C4-2B (cell line): ENCODE measurements around the gene HLCS.

Source experiments
- H3K27ac ChIP-seq: fragments of 450-650 bp; 2 replicates; pipeline ENCODE4 v1.5.1; 2017
- CTCF ChIP-seq: fragments of 450-650 bp; conservative IDR thresholded peaks from 2 replicates; pipeline ENCODE4 v1.5.1; 2017; ENCODE audit warnings: mild to moderate bottlenecking
- ZFX ChIP-seq: fragments of 450-650 bp; IDR thresholded peaks from 2 replicates; pipeline ENCODE4 v1.6.1; 2017

Gene HLCS

GRCh38 chr21:36791695-36792470 is 174.6 kb downstream of the HLCS start:
- TF ChIP-seq ZFX (no peak), CTCF (no peak)
- peak overlapping the region; percentile 67 for H3K27ac ChIP-seq

DNA sequence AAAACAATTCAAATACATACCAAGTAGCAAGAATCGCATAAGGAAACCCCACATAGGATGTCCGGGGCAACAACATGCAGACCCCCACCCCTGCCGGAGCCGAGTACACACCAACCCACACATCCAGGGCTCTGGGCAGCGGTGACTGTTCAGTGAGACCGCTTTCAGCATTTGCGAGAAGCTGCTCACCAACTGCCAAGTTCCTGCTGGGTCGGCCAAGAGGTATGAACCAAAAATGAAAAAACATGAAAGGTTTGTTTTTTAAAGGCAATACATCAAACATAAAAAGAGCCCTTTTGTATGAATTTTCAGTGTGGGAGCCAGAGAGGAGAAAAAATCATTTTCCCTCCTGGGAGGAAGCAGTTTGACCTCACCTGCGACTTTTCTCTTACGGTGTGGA is 175.3 kb downstream of the HLCS start:
- H3K27ac ChIP-seq, result peak overlapping the region; percentile 67

GRCh38 chr21:36790616-36791015 is 175.9 kb downstream of the HLCS start:
- peak overlapping the region; percentile 67 for H3K27ac ChIP-seq
- no peak for TF ChIP-seq CTCF
- no peak for TF ChIP-seq ZFX

More for the DNA sequence above, 175.3 kb downstream of the HLCS start:
- no peak for TF ChIP-seq CTCF
- no peak for TF ChIP-seq ZFX

GRCh38 chr21:36788120-36788638 is 178.3 kb downstream of the HLCS start:
- peak overlapping the region; percentile 88 for H3K27ac ChIP-seq
- no peak for TF ChIP-seq ZFX
- TF ChIP-seq CTCF, result no peak

DNA sequence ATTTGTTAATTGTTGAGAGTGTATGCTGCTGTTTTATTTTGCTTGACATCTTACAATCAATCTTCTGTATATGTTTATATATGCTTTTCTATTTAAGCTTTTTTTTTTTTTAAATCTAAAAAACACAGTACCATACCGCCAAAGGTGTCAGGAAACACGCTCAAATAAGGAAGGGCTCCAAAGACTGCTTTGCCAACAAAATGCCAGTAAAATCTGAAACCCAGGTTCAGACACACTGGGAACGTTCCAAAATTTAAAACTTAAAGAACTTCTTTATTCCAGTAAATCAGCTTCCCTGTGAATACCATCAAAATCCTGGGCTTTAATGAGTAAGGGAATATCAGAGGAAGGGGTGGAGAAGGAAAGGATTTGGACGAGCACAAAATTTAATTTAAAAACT is 180.3 kb downstream of the HLCS start:
- peak overlapping the region; percentile 64 for H3K27ac ChIP-seq
- TF ChIP-seq CTCF (no peak), ZFX (no peak)

DNA sequence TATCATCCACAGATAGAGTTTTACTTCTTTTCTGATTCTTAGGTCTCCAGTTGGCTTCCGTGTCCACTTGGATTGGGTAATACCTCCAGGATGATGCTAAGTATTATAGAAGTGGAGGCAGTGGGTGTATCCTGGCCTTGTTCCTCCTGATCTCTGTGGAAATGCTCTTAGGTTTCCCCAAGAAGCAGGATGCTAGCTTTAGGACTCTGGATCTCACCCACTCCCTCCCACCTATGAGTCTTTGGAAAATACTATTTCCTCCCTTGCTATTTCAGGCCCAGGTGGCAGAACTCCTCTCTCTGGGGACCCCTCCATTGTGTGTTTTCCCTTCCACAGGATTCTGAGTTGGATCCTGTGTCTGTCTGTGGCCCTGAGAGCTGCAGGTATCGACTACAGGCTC is 180.9 kb downstream of the HLCS start:
- H3K27ac ChIP-seq, result peak overlapping the region; percentile 64
- no peak for TF ChIP-seq ZFX

DNA sequence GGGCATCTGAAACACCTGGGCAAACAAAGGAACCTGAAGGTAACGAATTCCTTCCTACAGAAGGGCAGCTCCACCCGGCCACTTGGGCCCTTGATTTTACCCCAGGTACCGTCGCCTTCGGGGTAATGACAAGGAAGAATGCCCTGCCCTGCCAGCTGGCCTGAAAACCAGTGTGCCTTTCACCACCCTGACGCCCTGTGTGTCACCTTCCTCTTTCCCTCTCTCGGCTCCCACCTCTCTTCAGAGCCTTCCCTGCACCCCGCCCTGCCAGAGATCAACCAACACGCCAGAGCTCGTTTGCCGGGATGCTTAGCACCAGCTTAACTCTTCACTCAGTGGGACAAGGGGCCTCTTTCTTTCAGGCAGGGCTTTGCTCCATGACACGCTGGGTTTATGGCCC is 181.5 kb downstream of the HLCS start:
- H3K27ac ChIP-seq, result no peak overlapping the region
- TF ChIP-seq ZFX (no peak), CTCF (no peak)
